Stimulated activated CD4-positive, alpha-beta T cell treated with anti-CD3 and anti-CD28 coated beads, Interleukin-1b, Interleukin-23, amount 100 ng/mL, for 4 hours (primary cell): Measurements from ENCODE around the gene CCND2.
"Not testable (repeated sequence)": the region's sequence is repeated elsewhere in the genome, so short reads cannot be mapped to it uniquely, and the experiment has no call there.

Experiments
- DNase-seq, 2 donors: peaks; one replicate each; pipeline ENCODE4 v3.0.0-alpha.2; 2020; ENCODE audit warnings: low read depth in 2 of 2

Gene CCND2

GRCh38 chr12:4273652-4274395, at the start of gene CCND2:
CCND2 (plus strand) TSS chr12:4273762; CDS start chr12:4274041, 279 bp downstream.
- peak; percentile 66 to 75 for DNase-seq

GRCh38 chr12:4224206-4224889, 49.2 kb upstream of the CCND2 start:
- no peak for DNase-seq

GRCh38 chr12:4225571-4225970, 48.0 kb upstream of the CCND2 start:
- DNase-seq, result no peak

- DNase-seq, result no peak
Measured at GRCh38 chr12:4227046-4227445, 46.5 kb upstream of the CCND2 start.

GRCh38 chr12:4228122-4228580, 45.4 kb upstream of the CCND2 start:
- DNase-seq, result no peak

- DNase-seq, result no peak
Measured at GRCh38 chr12:4230526-4230925, 43.0 kb upstream of the CCND2 start.

- DNase-seq, result no peak
Measured at GRCh38 chr12:4238577-4238976, 35.0 kb upstream of the CCND2 start.

GRCh38 chr12:4239746-4240145, 33.8 kb upstream of the CCND2 start:
- no peak for DNase-seq

GRCh38 chr12:4240161-4240783, 33.3 kb upstream of the CCND2 start:
- no peak for DNase-seq

- no peak for DNase-seq
Measured at GRCh38 chr12:4240981-4241380, 32.6 kb upstream of the CCND2 start.

GRCh38 chr12:4241592-4241991, 32.0 kb upstream of the CCND2 start:
- no peak for DNase-seq

- DNase-seq, result no peak
Measured at GRCh38 chr12:4242595-4242994, 31.0 kb upstream of the CCND2 start.

- DNase-seq, result no peak
Measured at GRCh38 chr12:4243091-4243490, 30.5 kb upstream of the CCND2 start.

GRCh38 chr12:4243491-4244100, 30.0 kb upstream of the CCND2 start:
- not testable (repeated sequence) for DNase-seq

- DNase-seq, result no peak
Measured at GRCh38 chr12:4244868-4245267, 28.7 kb upstream of the CCND2 start.

GRCh38 chr12:4245446-4245845, 28.1 kb upstream of the CCND2 start:
- no peak for DNase-seq

- no peak for DNase-seq
Measured at GRCh38 chr12:4246116-4246515, 27.4 kb upstream of the CCND2 start.

GRCh38 chr12:4250691-4251090, 22.9 kb upstream of the CCND2 start:
- DNase-seq, result no peak

GRCh38 chr12:4251216-4251891, 22.2 kb upstream of the CCND2 start:
- peak in 1 of 2 donors; percentile 36 for DNase-seq

- DNase-seq, result no peak
Measured at GRCh38 chr12:4251967-4252366, 21.6 kb upstream of the CCND2 start.

GRCh38 chr12:4252601-4253000, 21.0 kb upstream of the CCND2 start:
- no peak for DNase-seq
